Muscle of back (tissue), 11 donors: ENCODE measurements around the gene ERC2. TPM values are rescaled to one million over a fixed set of nuclear protein-coding genes. Genes with fewer than 3 reads are reported as not detected.

Source experiments
- DNase-seq, 3 donors: peaks; one replicate each; pipeline versions ENCODE4 v3.0.0 to v3.0.0-alpha.2; 2013
- polyA plus RNA-seq, 10 donors: library from polyadenylated mRNA; unstranded; fragments of 120-200 nt; gene quantifications; one replicate each; pipeline ENCODE4 v1.2.1, GENCODE V29; 2013; ENCODE audit not compliant: insufficient read length in 10 of 10

The ERC2 gene
- polyA plus RNA-seq, 10 donors, result 0.76 to 2.5 (median 1.6) TPM

- peak; percentile 4 to 11 (median 10) for DNase-seq
Observed at GRCh38 chr3:56368846-56369245, 99.4 kb downstream of the ERC2 start.

DNA sequence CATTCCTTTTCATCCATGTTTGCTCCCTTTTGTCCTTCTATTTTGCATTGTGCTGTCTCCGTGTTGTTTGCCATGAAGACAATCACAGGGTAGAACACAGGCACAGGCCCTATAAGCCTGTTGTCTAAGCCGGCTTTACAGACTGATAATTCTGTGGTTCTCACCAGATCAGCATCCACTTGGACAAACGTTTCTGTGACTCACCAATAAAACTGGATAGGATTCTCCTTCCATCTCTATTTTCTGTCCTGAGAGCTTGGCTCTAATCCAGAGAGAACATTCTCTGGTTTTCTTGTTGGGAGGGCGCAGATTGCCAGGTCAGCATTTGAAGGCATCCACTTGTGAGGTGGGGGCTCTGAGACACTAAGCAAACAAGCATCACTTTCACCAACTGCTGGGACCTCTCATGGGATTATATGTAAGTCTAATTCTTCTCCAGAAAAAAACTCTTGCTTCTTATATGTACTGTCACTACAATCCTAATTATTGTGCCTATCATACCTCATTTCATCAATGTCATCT lies 101.6 kb downstream of the ERC2 start:
- DNase-seq, result no peak

- DNase-seq, result no peak
Observed at GRCh38 chr3:56365905-56366640, 102.2 kb downstream of the ERC2 start.

GRCh38 chr3:56364665-56365064 lies 103.6 kb downstream of the ERC2 start:
- no peak for DNase-seq

DNA sequence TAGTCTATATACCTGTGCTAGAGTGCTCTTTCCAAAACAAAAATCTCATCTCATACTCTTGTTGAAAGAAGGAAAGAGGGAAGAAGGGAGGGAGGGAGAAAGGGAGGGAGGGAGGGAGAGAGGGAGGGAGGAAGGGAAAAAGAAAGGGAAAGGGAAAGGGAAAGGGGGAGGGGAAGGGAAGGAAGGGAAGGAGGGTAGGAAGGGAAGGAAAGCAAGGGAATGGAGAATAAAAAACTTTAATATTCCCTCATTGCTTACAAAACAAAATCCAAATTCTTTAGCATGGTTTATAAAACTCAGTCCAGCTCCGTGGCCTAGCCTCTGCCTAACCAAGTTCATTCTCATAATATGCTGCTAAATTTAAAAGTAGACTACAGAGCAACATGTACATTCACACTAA lies 104.5 kb downstream of the ERC2 start:
- DNase-seq, result no peak

DNA sequence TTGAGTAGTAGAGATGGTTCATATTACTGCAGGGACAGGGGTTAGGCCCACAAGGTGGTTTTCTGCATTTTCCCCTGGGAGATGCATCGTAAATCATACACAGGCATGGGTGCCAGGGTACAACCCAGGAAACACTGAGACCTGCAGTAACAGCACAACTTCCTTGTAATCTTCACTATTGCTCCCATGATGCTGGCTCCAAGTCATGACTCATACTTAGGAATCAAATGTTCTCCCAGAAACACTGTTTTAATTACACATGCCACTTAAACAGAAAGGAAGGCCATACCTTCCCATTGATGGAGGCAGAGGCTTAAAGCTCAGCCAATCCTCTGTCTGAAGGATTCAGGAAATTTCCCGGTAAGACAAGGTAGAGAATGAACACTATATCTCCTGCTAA lies 106.5 kb downstream of the ERC2 start:
- DNase-seq, result no peak

DNA sequence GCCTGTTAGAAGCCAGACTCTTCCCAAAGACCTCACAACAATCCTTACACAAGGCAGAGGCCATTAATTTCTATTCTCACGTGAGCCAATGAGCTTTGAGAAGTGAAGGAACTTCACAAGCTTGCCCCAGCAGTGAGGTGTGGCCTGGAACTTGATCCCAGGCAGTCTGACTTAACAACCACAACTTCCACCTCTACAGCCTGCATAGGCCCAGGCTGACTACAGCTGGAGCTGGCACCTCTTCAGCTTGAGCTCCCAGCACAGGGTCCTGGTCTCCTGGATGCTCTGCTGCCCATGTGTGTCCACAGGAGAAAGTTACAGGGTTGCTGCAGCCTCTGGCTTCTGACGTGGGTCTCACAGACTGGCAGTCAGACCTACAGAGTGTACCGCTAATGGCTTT lies 111.0 kb downstream of the ERC2 start:
- peak in 1 of 3 donors; percentile 6 for DNase-seq

DNA sequence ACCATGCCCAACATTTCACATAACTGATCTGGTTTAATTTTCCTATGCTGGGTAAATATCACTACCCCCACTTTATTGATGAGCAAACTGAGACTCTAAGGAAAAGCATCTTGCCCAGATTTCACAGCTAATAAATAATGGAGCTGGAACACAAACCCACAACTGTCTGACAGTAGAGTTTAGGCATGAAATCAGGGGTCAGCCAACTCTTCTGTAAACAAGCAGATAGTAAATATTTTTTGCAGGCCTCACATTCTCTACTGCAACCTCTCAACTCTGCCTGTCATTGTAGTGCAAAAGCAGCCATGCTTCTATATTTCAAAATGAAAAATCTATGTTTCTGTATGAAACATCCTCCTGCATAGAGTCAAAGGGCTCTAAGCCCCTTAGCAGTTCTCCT lies 111.5 kb downstream of the ERC2 start:
- DNase-seq, result no peak

DNA sequence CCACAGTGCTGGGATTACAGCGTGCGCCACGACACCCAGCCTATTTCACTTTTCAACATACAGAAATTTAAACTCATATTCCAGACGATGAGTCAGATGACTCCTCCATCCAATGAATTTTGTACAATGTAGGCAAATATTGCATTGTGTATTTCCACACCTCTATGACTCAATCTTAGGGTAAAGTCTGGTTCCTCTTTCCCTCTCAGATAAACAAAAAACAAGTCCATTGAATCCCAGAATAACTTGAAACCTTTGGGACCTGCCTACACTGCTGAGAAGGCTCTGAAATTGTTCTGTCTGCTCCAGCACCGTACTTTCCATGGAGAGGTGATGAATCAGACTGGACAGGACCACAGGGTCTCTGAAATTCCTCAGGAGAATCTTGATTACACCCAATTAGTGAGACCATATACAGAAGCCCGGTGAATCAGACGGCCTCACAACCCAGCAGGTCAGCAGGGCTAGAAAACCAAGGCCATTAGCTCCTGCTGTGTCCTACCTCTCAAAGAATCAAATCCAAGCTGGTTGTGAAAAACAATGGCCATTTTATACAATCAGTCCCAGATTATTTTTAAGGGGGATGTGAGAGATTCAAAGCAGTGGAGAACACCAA lies 112.6 kb downstream of the ERC2 start:
- DNase-seq, result no peak

DNA sequence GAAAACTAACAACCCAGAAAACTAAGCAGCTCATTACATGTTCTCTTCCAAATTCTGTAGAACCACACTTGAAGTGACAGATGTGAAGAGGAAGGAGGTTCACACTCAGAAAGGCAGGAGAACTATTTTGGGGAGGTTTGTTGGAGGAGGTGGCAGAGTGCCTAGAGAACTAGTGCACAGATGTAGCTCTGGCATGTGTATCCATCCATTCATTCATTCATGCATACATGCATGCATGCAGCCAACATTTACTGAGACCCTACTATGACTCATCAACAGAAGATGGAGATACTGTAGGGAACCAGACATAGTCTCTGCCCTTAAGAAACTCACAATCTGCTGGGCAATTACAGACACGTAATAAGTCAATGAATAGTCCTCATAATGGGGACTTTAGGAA lies 116.7 kb downstream of the ERC2 start:
- DNase-seq, result no peak

DNA sequence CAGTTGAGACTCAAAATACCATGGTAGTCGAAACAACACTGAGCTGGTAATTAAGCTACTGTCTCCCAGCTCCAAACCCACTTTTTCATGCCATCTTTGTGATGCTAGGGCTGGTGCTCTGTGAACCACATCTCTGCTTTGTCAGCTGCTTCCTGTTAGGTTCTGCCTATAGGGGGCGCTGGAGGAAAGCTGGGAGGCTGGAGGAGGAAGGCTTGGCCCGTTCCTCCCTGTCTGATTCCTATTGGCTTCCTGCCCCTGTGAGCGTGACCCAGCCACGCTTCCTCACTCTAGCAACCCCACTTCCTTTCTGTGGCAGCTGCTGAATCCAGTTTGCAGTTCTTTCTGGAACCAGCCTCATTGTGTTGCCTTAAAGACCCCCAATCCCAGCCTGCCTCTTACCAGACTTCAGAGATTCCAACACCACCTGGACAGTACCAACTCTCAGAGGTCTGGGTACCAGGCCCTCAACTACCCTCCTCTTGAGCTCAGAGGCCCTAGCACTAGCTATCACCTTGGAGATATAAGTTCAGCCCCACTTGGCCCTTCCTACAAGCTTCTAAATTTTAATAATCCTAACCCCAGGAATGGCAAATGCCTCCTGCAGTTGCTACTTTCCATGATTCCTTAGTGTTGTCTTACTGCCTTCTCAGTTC lies 120.9 kb downstream of the ERC2 start:
- DNase-seq, result peak in 2 of 3 donors; percentile 13 to 49

GRCh38 chr3:56342475-56342874 lies 125.8 kb downstream of the ERC2 start:
- no peak for DNase-seq

DNA sequence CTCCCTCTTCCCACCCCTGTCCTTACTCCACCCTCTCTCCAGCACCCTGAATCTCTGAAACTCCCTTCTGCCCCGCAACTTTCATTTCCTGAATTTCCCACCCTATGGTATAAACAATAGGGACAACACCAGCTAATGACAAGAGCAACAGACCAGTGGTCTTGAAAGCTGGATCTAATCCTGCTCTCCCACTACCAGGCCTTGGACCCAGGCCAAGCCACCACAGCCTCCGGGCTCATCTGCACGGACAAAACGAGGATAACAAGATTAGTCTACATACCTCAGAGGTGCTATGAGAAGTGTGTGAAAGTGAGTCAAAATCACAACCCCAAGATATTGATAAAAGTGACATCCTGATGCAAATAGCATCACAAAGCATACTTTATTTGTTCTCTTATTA lies 128.6 kb downstream of the ERC2 start:
- DNase-seq, result no peak

- DNase-seq, result no peak
Observed at GRCh38 chr3:56339244-56339643, 129.0 kb downstream of the ERC2 start.

DNA sequence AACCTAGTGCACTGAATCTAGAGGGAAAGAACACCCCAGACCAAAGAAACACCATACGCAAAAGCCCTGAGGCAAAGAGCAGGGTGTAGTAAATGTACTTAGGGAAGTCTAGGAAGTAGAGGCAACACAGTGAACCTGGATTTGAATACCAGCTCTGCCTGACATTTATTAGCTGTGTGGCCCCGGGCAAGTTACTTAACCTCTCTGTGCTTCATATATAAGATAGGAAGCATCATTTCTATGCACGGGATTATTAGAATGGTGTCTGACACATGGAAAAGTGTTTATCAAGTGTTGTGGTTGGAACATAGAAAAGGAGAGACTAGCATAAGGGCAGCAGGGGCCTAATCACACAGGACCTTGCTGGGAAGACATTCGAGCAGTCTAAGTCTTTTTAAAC lies 132.2 kb downstream of the ERC2 start:
- DNase-seq, result no peak

DNA sequence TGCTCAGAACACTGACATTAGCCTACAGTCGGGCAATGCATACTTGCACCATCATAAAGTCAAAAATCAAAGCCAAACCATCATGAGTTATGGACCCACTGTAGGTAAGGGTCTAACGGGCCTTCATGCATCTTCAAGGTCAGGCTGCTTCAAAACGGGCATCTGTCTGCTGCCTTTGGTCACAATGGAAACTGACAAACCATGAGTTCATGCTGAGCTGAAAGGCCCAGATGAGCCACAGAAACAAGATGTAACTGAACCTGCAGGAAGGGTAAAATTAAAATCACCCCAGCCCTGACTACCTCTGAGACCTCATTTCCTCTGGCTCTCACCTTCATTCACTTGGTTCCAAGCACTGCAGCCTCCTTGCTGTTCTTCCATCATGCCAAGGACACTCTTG lies 143.8 kb downstream of the ERC2 start:
- no peak for DNase-seq

GRCh38 chr3:56323986-56324420 lies 144.3 kb downstream of the ERC2 start:
- DNase-seq, result peak in 1 of 3 donors; percentile 52

- no peak for DNase-seq
Observed at GRCh38 chr3:56322862-56323261, 145.4 kb downstream of the ERC2 start.

- DNase-seq, result no peak
Observed at GRCh38 chr3:56321892-56322291, 146.4 kb downstream of the ERC2 start.

DNA sequence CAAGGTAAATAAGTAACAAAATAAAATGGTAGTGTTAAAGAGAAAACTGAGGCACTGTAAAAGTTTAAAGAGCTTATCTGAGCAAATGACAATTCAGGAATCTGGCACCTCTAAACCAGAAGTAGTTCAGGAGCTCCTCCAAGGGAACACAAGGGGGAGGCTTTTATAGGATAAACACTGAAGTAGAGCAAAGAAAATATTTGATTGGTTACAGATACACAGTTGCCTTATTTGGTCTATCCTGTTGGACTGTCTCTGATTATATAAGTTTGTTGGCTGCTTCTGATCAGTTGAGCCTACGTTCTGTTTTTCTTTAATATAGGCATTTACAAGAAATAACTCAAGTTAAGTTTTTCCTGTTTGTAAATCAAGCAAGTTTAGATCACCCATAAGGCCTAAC lies 146.9 kb downstream of the ERC2 start:
- DNase-seq, result no peak

- DNase-seq, result no peak
Observed at GRCh38 chr3:56320883-56321282, 147.4 kb downstream of the ERC2 start.

DNA sequence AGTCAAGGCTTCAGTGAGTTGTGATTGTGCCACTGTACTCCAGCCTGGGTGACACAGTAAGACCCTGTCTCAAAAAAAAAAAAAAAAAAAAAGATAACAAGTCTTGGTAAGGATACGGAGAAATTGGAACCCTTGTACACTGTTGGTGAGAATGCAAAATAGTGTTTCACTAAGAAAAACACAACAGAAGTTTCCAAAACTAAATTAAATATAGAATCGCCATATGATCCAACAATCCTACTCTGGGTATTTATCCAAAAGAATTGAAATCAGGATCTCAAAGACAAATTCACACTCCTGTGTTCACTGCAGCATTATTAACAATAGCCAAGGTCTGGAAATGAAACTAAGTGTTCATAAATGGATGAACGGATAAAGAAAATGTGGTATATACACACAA lies 149.4 kb downstream of the ERC2 start:
- no peak for DNase-seq

- DNase-seq, result no peak
Observed at GRCh38 chr3:56316944-56317343, 151.3 kb downstream of the ERC2 start.
